Measurements from ENCODE around the gene GAB2. TPM values are rescaled to one million over a fixed set of nuclear protein-coding genes. Genes with fewer than 3 reads are reported as not detected.
"Not testable (repeated sequence)": the region's sequence is repeated elsewhere in the genome, so short reads cannot be mapped to it uniquely, and the experiment has no call there.

GAB2 gene
- total and polyA plus RNA-seq, 4 donors, result 16.2 to 31.5 (median 27.5) TPM

DNA sequence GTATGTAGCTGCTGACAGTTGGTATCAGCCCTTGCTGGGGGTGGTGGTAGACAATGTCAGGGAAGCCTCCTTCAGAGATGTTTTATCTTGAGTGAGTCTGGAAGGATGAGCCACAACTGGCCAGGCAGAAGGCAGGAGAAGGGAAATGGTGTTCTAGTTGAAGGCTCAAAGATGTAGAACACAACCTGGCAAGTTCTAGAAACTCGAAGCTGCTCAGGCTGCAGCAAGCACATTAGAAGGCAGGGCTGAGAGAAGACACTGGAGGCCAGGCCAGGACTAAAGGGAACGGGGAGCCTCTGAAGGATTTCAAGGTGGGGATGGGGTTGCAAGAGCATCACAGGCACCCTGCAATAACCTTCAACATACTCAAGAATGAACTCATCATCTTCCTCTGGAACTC, 188.5 kb downstream of the GAB2 start:
- Histone ChIP-seq H3K27me3 (ENCODE audit: control insufficient read depth, insufficient read depth, low read length) (no peaks in the 10 kb centered on the region), H3K4me1 (ENCODE audit: control insufficient read depth, insufficient read depth, low read length) (peaks cover 3% of the 10 kb centered on the region), H3K36me3 (ENCODE audit: control insufficient read depth, insufficient read depth, low read length) (peaks cover 18% of the 10 kb centered on the region), H3K27ac (ENCODE audit: low read depth, low read length) (no peak overlapping the region), H3K4me3 (ENCODE audit: low read depth, low read length) (no peak overlapping the region), H3K9me3 (ENCODE audit: control insufficient read depth, insufficient read depth, low read length) (no peaks in the 10 kb centered on the region)
- no peak for DNase-seq (ENCODE audit: low read depth in 4 of 6, low spot score in 6 of 6)
- 100% methylated on average over 1 of the region's 2 CpGs for WGBS (ENCODE audit: insufficient coverage)

DNA sequence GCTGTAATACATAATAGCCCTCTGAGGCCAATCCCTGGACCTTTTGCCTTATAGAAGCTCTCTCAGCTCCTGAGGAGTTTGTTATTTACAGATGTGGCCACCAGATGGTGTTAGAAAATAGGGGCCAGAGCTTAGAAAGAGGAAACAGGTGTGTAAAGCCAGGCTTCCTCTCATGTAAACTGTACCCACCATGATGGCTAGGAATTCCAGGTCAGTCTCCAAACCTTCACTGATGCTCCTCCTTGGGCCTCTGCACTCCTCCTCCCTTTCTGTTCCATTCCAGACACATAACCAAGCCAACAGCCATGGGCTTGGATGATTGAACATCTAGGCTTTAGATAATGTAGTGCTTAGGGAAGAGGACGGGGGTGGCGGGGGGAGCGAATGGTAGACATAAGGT, 189.2 kb downstream of the GAB2 start:
- 100% methylated on average over 1 of the region's 3 CpGs for WGBS (ENCODE audit: insufficient coverage)
- Histone ChIP-seq H3K36me3 (ENCODE audit: control insufficient read depth, insufficient read depth, low read length) (peaks cover 24% of the 10 kb centered on the region), H3K27me3 (ENCODE audit: control insufficient read depth, insufficient read depth, low read length) (no peaks in the 10 kb centered on the region), H3K9me3 (ENCODE audit: control insufficient read depth, insufficient read depth, low read length) (no peaks in the 10 kb centered on the region), H3K4me3 (ENCODE audit: low read depth, low read length) (no peak overlapping the region), H3K4me1 (ENCODE audit: control insufficient read depth, insufficient read depth, low read length) (peaks cover 3% of the 10 kb centered on the region), H3K27ac (ENCODE audit: low read depth, low read length) (no peak overlapping the region)
- peak; percentile 28 to 90 (median 52) for DNase-seq (ENCODE audit: low read depth in 4 of 6, low spot score in 6 of 6)

DNA sequence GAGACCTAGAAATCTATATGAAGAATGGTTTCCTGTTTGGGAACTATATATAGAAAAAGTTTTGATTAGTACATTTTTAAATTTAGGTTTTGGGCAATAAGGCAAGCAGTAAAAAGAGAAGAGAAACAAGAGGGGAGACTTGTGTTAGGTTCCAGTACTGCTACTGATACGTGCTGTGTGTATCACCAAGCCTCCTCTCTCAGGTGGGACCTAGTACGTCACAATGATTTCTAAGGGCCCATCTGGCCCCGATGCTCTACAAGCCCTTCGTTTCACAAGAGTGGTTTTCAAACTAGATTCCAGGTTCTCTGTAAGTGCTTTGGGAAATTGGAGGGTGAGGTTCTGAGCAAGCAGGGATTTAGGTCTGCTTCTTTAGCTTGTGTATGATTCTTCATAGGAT, 189.7 kb downstream of the GAB2 start:
- H3K27me3 ChIP-seq (ENCODE audit: control insufficient read depth, insufficient read depth, low read length), result no peaks in the 10 kb centered on the region
- H3K9me3 ChIP-seq (ENCODE audit: control insufficient read depth, insufficient read depth, low read length), result no peaks in the 10 kb centered on the region
- H3K36me3 ChIP-seq (ENCODE audit: control insufficient read depth, insufficient read depth, low read length), result peaks cover 30% of the 10 kb centered on the region
- 92% methylated on average over 2 of the region's 4 CpGs for WGBS (ENCODE audit: insufficient coverage)
- DNase-seq (ENCODE audit: low read depth in 4 of 6, low spot score in 6 of 6), result no peak
- peaks cover 3% of the 10 kb centered on the region for H3K4me1 ChIP-seq (ENCODE audit: control insufficient read depth, insufficient read depth, low read length)
- no peak overlapping the region for H3K4me3 ChIP-seq (ENCODE audit: low read depth, low read length)
- H3K27ac ChIP-seq (ENCODE audit: low read depth, low read length), result no peak overlapping the region

DNA sequence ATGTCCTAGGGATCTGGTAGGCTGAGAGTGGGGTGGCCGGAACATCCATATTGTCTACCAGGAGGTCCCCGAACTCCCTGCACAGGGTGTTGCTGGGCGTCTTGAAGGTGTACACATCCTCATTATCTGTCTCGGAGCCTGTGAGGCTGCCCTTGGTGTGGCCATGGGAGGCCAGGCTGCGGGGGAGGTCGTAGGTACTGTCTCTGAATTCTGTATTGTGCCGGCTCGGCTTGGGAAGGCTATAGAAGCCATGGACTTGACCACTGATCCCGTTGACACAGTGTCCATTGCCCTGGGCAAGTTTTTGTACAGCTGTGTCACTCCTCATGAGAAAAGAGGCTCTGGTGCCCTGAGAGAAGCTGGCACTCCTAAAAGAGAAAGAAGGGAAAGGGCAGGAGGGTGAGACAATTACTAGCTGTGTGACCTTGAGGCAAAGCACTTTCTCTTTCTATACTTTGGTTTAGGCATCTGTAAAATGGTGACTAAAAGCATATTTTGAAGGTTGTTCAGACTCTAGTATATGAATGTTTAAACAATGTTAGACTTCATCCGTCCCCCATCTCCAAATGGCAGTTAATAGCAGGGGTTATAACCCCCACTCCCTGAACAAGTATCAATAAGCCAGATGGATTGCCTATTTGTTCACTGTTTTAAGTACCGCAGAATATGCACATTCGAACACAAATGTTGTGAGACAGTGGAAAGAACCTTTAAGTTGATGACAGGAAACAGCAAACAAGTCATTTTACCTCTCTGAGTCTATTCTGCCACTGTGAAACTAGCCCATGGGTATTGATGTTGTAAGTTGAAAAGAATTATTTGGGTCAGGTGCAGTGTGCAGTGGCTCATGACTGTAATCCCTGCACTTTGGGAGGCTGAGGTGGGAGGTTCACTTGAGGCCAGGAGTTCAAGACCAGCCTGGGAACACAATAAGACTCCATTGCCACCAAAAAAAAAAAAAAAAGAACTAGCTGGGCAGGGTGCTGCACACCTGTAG, 190.6 kb downstream of the GAB2 start:
- no peak overlapping the region for H3K27ac ChIP-seq (ENCODE audit: low read depth, low read length)
- DNase-seq (ENCODE audit: low read depth in 4 of 6, low spot score in 6 of 6), result no peak
- H3K4me1 ChIP-seq (ENCODE audit: control insufficient read depth, insufficient read depth, low read length), result peaks cover 3% of the 10 kb centered on the region
- no peaks in the 10 kb centered on the region for H3K27me3 ChIP-seq (ENCODE audit: control insufficient read depth, insufficient read depth, low read length)
- H3K4me3 ChIP-seq (ENCODE audit: low read depth, low read length), result no peak overlapping the region
- peaks cover 36% of the 10 kb centered on the region for H3K36me3 ChIP-seq (ENCODE audit: control insufficient read depth, insufficient read depth, low read length)
- H3K9me3 ChIP-seq (ENCODE audit: control insufficient read depth, insufficient read depth, low read length), result no peaks in the 10 kb centered on the region
- WGBS (ENCODE audit: insufficient coverage), result 90% methylated on average over 6 of the region's 12 CpGs

DNA sequence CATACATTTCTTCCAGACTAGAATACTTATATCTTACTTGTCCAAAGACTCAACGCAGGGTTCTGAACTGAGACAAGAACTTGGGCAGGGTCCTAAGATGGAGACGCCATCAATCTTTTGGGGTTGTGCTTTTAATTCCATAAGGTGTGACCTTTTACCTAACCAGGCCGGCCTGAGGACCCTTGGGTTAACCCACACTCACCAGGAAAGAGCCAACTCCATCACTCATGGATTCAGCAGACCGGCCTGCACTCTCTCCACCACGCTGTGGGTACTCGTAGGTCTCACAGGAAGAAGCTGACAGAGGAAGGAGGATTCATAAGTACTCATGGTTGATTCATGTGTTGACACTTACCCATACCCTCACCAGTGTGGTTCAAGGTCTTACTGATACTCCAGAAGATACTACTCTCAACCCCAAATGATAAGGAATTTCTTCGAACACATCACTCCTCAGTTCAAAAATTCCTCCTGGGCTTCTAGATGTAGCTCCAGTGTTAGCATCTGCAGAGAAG, 192.7 kb downstream of the GAB2 start:
- H3K4me3 ChIP-seq (ENCODE audit: low read depth, low read length), result no peak overlapping the region
- no peak for DNase-seq (ENCODE audit: low read depth in 4 of 6, low spot score in 6 of 6)
- no peak overlapping the region for H3K27ac ChIP-seq (ENCODE audit: low read depth, low read length)
- H3K27me3 ChIP-seq (ENCODE audit: control insufficient read depth, insufficient read depth, low read length), result no peaks in the 10 kb centered on the region
- H3K36me3 ChIP-seq (ENCODE audit: control insufficient read depth, insufficient read depth, low read length), result peaks cover 55% of the 10 kb centered on the region
- H3K4me1 ChIP-seq (ENCODE audit: control insufficient read depth, insufficient read depth, low read length), result no peaks in the 10 kb centered on the region
- 100% methylated on average over 4 of the region's 7 CpGs for WGBS (ENCODE audit: insufficient coverage)
- no peaks in the 10 kb centered on the region for H3K9me3 ChIP-seq (ENCODE audit: control insufficient read depth, insufficient read depth, low read length)

DNA sequence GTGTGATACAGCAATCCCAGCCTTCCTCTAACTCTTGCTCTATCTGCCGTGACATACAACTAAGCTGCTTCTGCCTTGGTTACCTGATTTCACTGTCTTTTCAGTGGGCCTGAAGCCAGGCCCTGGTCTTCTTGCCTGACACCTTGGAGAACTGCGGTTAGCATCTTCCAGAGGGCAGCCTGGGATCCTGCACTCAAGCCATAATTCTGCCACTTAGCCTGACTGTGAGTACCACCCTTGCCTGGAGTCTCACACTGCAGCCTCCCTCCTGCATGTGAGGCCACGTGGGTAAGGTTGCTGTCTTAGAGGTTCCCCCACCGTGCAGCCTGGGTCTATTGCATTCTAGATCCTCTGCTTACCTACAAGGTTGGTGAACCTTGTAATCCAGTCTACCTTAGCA, 193.1 kb downstream of the GAB2 start:
- H3K36me3 ChIP-seq (ENCODE audit: control insufficient read depth, insufficient read depth, low read length), result peaks cover 60% of the 10 kb centered on the region

DNA sequence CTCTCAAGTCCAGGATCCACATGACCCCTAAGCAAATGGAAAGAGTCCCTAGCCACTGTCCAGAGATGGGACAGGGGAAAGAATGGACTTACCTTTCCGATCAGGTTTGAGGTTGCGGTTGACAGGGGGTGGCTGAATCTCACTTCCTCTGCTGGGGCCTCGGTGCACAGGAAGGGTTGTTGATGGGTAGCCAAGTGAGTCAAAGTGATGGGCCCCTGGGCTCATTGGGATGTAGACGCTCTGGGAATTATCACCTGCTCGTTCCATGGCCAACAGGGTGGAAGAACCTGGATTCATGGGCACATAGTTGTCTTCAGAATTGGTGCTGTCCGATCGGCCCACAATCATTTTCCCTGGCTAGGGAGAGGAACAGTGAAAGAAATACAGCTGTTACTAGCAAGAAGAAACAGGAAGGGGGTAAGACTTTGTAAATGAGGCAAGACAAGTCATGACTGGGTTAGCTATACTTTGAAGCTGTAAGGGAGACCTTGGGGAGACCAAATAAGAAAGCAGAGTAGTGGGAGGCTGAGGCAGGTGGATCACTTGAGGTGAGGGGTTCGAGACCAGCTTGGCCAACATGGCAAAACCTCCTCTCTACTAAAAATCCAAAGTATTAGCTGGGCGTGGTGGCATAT, 194.2 kb downstream of the GAB2 start:
- no peaks in the 10 kb centered on the region for H3K9me3 ChIP-seq (ENCODE audit: control insufficient read depth, insufficient read depth, low read length)
- no peak for DNase-seq (ENCODE audit: low read depth in 4 of 6, low spot score in 6 of 6)
- no peaks in the 10 kb centered on the region for H3K27me3 ChIP-seq (ENCODE audit: control insufficient read depth, insufficient read depth, low read length)
- no peak overlapping the region for H3K4me3 ChIP-seq (ENCODE audit: low read depth, low read length)
- WGBS (ENCODE audit: insufficient coverage), result 99% methylated on average over 8 of the region's 9 CpGs
- H3K36me3 ChIP-seq (ENCODE audit: control insufficient read depth, insufficient read depth, low read length), result peaks cover 70% of the 10 kb centered on the region
- H3K27ac ChIP-seq (ENCODE audit: low read depth, low read length), result no peak overlapping the region
- no peaks in the 10 kb centered on the region for H3K4me1 ChIP-seq (ENCODE audit: control insufficient read depth, insufficient read depth, low read length)

More for the DNA sequence above, 193.1 kb downstream of the GAB2 start:
- 100% methylated on average over 3 of the region's 4 CpGs for WGBS (ENCODE audit: insufficient coverage)
- H3K27me3 ChIP-seq (ENCODE audit: control insufficient read depth, insufficient read depth, low read length), result no peaks in the 10 kb centered on the region
- no peak for DNase-seq (ENCODE audit: low read depth in 4 of 6, low spot score in 6 of 6)
- no peaks in the 10 kb centered on the region for H3K4me1 ChIP-seq (ENCODE audit: control insufficient read depth, insufficient read depth, low read length)
- H3K9me3 ChIP-seq (ENCODE audit: control insufficient read depth, insufficient read depth, low read length), result no peaks in the 10 kb centered on the region
- no peak overlapping the region for H3K4me3 ChIP-seq (ENCODE audit: low read depth, low read length)
- no peak overlapping the region for H3K27ac ChIP-seq (ENCODE audit: low read depth, low read length)

DNA sequence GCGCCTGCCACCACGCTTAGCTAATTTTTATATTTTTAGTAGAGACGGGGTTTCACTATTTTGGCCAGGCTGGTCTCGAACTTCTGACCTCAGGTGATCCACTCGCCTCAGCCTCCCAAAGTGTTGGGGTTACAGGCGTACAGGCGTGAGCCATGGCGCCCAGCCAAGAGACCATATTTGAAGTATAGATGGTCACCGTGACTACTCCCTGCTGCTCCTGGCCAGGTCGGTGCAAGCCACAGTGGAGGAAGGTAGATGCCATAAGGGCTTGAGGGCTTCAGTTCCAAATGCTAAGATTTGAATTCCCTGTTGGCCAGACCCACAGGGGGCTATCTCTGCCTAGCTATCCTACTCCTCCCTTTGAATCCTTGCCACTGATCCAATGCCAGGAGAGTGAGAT, 194.9 kb downstream of the GAB2 start:
- not testable (repeated sequence) for DNase-seq (ENCODE audit: low read depth in 4 of 6, low spot score in 6 of 6); H3K27ac ChIP-seq (ENCODE audit: low read depth, low read length); H3K9me3 ChIP-seq (ENCODE audit: control insufficient read depth, insufficient read depth, low read length); H3K4me1 ChIP-seq (ENCODE audit: control insufficient read depth, insufficient read depth, low read length); H3K4me3 ChIP-seq (ENCODE audit: low read depth, low read length); H3K27me3 ChIP-seq (ENCODE audit: control insufficient read depth, insufficient read depth, low read length)
- WGBS (ENCODE audit: insufficient coverage), result 97% methylated on average over 3 of the region's 10 CpGs
- peaks cover 78% of the 10 kb centered on the region for H3K36me3 ChIP-seq (ENCODE audit: control insufficient read depth, insufficient read depth, low read length)

DNA sequence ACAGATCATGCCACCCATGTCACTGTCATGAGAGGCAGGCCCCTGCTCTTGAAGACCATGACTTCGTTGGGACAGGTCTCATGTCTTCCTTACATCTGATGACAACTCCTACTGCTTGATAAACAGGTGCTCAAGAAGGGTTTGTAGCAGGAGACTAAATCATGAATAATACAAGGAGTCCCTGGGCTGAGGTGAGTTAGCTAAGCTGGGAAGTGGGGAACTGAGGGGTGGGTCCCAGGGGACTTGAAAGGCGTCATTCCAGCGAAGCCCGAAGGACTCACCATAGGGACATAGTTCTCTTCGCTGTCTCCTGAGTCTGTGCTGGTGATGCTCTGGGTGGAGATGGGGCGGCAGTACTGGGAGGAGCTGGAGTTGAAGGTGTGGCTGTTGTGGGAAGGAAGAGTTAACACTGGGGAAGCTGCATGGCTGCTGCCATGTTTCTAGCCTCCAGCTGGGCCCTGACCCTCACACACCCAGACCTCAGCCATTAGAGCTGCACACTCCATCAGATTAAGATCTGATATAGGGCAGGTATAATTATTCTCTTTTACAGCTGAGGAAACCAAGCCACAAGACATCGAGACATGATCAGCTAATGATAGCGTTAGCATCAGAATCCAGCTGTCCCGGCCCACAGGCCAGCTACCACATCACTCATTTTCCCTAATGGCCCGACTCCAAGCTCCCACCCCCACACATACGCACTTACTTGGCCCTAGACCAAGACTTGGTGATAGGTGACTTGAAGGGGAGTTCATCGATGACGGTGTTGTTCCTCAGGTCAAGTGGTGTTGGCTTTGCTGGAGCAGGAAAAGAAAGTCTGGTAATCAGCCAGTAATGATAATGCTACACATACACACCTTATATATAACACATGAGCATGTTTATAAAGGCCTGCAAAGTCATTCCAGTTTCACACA, 196.0 kb downstream of the GAB2 start:
- no peak overlapping the region for H3K27ac ChIP-seq (ENCODE audit: low read depth, low read length)
- no peak for DNase-seq (ENCODE audit: low read depth in 4 of 6, low spot score in 6 of 6)
- 98% methylated on average over 4 of the region's 13 CpGs for WGBS (ENCODE audit: insufficient coverage)

More for the DNA sequence above, 196.0 kb downstream of the GAB2 start:
- Histone ChIP-seq H3K9me3 (ENCODE audit: control insufficient read depth, insufficient read depth, low read length) (no peaks in the 10 kb centered on the region), H3K36me3 (ENCODE audit: control insufficient read depth, insufficient read depth, low read length) (peaks cover 83% of the 10 kb centered on the region), H3K4me3 (ENCODE audit: low read depth, low read length) (no peak overlapping the region), H3K27me3 (ENCODE audit: control insufficient read depth, insufficient read depth, low read length) (no peaks in the 10 kb centered on the region), H3K4me1 (ENCODE audit: control insufficient read depth, insufficient read depth, low read length) (no peaks in the 10 kb centered on the region)

All from spinal cord (tissue), 10 donors.